Glomerular visceral epithelial cell (primary cell): Measurements from ENCODE around the gene ICE2.

Experiments used
- DNase-seq: peaks from one replicate; pipeline ENCODE4 v3.0.0-alpha.2; 2016; ENCODE audit errors: extremely low spot score

Gene ICE2

GRCh38 chr15:60389261-60390077, 89.5 kb downstream of the ICE2 start:
- DNase-seq, result no peak

GRCh38 chr15:60387321-60387720, 91.6 kb downstream of the ICE2 start:
- no peak for DNase-seq

DNA sequence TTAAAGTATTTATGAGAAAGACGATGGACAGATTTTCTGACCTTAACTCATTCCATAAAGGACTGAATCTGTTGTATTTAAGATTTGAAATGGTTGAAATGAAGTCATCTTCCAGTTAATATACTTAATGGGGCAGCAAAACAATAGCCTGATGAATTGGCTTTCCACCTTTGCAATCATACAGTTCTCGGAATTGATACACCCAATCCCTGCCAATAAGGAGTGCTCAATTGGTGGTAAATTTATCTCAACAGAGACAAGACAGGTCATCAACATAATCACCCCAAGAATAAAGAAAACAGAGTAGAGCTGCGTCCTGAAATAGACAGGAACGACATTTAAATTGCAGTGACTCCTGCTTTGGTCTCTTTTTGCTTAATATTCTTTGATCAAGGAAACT, 92.3 kb downstream of the ICE2 start:
- no peak for DNase-seq

- no peak for DNase-seq
These were observed 93.1 kb downstream of the ICE2 start for GRCh38 chr15:60385620-60386552.

GRCh38 chr15:60384526-60385126, 94.3 kb downstream of the ICE2 start:
- DNase-seq, result no peak

DNA sequence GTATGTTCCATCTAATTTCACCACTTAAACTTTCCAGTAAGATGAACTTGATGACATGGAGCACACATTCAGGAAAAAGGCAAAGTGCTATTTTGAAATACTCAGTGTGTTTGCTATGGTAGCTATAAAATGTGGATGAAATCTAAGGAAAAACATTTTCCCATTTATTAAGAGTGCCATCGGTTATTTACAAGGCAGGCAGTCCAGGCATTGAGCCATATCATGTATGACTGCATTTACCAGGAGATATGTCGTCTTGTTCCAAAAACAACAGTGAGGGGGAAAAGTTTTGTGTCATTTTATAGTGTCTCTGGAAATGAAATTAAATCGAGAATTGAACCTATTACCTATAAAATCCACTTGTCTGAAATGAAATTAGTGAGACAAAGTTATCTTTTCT, 94.9 kb downstream of the ICE2 start:
- DNase-seq, result no peak

GRCh38 chr15:60382773-60383674, 95.9 kb downstream of the ICE2 start:
- DNase-seq, result no peak

DNA sequence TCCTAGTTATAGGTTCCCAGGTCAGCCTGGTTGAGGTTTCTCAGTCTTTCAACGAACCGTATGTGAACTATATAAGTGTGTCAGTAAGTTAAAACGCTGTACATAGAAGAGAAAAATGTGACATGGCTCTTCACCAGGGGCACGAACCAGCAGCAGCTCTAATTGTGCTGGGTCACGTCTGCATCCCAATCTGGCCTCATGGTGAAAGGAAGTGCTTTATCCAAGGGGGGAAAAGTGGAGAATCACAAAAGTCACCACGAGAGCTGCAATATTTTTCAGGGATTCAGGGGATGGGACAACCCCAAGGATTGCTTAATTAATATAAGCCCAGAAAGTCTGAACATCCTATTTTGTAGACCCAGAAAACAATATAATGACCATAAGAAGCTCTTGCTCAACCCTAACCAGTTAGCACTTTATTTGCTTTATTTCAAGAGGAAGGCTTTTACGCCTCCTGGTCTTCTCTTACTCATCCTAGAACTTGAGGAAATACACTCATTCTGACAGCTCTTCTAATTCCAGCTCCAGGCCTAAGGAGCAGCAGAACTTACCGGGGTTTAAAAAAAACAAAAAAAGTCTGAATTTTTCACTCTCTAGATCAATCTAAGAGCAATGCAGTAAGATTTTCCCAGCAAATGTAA, 97.7 kb downstream of the ICE2 start:
- peak; percentile 39 for DNase-seq

GRCh38 chr15:60379525-60380274, 99.2 kb downstream of the ICE2 start:
- peak; percentile 66 for DNase-seq

DNA sequence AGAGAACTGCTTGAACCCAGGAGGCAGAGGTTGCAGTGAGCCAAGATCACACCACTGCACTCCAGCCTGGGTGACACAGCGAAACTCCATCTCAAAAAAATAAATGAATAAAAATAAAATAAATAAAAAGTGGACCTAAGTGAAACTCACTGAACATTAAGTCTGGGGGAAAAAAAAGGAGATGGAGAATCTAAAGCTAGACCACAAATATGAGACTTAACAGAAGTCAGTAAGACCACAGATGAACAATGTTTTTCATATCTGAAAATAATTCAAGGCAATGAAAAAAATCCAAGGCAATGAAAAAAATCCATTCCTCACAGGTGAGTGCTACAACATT, 99.8 kb downstream of the ICE2 start:
- no peak for DNase-seq

DNA sequence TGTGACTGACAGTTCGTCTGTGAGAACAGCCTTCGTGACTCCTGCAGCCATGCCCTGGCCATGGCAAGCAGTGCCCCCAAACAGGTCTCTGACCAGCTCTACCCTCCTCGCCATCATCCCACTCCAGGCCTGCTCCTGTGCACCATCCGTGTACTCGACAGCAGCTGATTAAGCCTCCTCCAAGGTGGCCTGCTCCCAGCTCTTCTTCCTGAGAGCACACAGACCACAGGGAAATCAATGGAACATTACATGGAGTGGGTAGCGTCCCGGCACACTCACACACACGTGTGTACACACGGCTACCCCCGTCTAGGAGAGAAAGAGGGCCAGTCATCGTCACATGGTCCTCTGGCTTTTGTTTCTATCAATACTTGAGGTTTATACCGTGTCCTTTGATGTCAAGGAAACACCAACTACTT, 102.3 kb downstream of the ICE2 start:
- no peak for DNase-seq

DNA sequence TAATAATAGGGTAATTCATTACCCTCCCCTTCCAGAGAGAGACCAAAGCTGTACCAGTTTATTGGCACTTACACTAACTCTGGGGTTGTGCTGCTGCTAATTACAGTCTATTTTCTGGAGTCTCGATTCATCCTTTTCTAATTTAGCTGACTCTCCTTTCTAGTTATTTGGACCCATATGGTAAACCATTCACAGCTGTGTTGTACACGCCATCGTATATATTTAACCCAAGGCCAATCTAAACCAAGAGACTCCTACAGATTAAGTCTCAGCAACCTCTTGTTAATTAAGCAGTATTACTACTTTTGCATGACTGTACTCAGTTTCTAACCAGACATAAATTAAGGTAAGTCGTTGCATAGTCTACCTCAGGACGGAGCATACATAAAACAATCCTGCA, 103.6 kb downstream of the ICE2 start:
- no peak for DNase-seq

DNA sequence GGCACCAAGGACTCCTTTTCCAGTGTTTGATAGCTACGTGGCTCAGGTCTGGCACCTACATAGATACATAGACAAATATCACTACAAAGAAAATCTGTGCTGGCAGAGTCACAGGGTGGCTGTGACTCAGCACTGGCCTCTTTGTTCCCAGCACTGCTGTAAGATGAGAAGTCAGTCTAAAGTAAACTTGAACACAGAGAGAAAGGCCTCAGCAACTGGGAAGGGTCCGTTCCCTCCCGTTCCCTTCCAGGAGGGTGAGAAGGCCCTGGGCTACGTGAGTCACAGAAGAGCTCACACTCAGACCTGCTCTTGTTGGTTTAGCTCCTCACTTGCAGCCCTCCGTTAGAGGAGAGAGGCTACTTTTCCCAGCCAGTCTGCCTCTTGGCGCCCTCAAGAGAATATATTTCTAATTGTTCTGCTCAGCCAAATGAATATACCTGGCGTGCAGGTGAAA, 104.3 kb downstream of the ICE2 start:
- peak; percentile 95 for DNase-seq

DNA sequence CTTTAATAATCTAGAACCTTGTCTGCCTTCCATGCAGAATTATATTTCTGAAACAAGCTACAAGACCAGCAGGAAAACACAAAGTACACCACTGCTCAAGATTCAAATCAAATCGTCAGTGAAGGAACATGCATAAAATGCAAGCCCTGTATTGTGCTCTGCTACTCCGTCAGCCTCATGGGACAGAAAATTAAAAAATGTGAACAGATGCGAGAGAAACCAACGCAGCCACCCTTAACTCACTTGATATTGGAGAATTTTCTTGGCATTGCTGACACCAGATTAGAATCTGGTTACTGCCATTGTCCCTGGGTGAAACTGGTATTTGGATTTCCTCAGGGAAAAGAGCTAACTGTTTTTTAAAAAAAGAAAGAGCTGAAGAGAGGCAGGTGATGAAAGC, 104.7 kb downstream of the ICE2 start:
- DNase-seq, result no peak

GRCh38 chr15:60373745-60374144, 105.2 kb downstream of the ICE2 start:
- no peak for DNase-seq

DNA sequence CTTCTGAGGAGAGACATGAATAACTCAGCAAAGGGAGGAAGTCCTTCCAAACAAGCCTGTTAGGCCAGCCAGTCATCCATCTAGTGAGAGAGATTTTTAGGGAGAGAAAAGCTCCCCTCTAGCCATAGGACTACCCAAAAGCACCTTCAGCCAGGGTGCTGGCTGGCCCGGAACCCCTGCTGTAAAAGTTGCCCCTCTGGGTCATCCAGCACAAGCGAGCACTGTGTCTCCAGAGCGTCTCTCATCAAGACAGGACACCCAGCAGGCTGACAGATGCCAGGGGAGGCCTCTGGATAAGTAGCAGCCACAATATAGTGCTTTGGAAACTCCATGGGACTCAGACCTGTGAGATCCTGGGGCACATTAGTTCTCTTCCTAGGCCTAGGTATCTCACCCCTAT, 105.6 kb downstream of the ICE2 start:
- no peak for DNase-seq

DNA sequence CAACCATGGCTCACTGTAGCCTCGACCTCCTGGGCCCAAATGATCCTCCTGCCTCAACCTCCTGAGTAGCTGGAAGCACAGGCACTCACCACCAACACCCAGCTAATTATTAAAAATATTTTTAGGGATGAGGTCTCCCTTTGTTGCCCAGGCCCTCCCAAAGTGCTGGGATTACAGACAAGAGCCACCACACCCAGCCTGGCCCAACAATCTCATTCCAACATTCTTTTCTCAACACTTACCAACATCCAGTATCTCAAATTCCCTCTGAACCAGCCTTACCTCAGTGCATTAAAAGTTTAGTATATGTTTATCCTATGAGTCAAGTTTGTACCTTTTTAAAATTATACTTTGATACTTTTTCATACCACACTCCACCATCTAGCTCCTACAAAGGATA, 106.2 kb downstream of the ICE2 start:
- DNase-seq, result peak; percentile 37

GRCh38 chr15:60372227-60372626, 106.7 kb downstream of the ICE2 start:
- no peak for DNase-seq

DNA sequence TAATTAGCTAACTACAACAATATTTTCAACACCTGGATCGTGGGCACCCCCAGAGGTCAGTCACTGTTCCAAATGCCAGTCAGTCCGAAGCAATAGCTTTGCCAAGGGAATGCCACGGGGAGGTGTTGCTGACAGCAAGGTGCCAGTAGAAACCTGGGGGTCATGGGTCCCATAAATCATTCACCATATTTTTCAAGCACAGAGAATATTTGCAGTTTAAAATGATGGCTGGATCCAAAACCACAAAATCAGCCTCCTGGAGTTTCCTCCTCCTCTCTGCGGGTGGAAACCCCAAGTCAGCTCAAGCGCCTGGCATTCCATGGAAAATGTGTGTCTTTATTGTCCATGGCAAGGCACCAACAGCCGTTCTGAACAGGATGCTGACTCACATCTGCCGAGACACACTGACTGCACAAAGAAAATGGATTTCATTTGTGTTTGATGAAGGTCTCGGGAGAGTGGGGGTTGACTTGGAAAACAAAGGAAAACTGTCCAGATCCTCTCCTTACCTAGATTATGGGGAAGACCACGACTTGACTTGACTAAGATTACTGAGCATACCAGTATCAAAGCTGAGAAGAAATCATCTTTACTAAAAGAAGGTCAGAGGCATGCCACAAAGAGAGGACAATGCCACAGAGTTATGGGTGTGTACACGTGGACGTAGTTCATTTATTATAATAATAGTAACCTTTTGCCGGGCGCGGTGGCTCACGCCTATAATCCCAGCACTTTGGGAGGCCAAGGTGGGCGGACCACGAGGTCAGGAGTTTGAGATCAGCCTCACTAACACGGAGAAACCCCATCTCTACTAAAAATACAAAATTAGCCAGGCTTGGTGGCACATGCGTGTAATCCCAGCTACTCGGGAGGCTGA, 107.5 kb downstream of the ICE2 start:
- DNase-seq, result peak; percentile 99
